ENCODE measurements around the gene CREB5. TPM values are rescaled to one million over a fixed set of nuclear protein-coding genes. Genes with fewer than 3 reads are reported as not detected.

CREB5 gene
- total RNA-seq, 2 donors from 2014 or later, result 0.53 to 2.6 TPM

DNA sequence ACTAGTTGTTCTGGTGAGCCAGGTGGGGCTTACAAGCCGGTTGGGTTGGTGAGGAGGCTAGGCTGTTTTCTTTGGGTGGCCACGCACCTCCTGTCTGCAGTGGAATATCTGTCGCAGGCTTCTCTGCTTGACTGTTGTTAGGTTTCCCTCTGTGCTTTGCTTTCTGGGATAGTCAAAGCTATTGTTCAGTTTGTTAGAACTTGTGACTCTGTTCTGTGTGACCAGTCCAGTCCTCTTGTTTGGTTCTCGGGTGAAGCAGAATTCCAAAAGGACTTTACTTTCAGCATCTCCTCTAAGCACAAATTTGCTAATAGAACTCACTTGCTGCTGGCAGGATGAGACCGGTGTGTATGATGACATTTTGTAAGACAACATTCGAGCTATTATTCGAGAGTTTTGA, 105.3 kb downstream of the CREB5 start:
- Mint-ChIP-seq H3K4me3 (no peak overlapping the region), H3K27me3 (ENCODE audit: insufficient read depth) (peaks cover 28% of the 10 kb centered on the region), H3K4me1 (peaks cover 32% of the 10 kb centered on the region), H3K36me3 (ENCODE audit: low read depth) (no peaks in the 10 kb centered on the region), H3K27ac (no peak overlapping the region), H3K9me3 (no peaks in the 10 kb centered on the region)
- H3K9ac ChIP-seq (ENCODE audit: extremely low read depth, low read length, poor library complexity, severe bottlenecking), result no peak overlapping the region
- peaks cover 6% of the 10 kb centered on the region for H3K4me1 ChIP-seq (ENCODE audit: control insufficient read depth, insufficient read depth, low read length)
- H3K27ac ChIP-seq (ENCODE audit: low read depth, low read length), result no peak overlapping the region
- no peak overlapping the region for H3K4me3 ChIP-seq (ENCODE audit: low read length)
- peaks cover 39% of the 10 kb centered on the region for H3K27me3 ChIP-seq (ENCODE audit: control insufficient read depth, insufficient read depth, low read length, poor library complexity, severe bottlenecking)
- no peaks in the 10 kb centered on the region for H3K9me3 ChIP-seq (ENCODE audit: control insufficient read depth, low read length)
- TF ChIP-seq, protein P1, sequence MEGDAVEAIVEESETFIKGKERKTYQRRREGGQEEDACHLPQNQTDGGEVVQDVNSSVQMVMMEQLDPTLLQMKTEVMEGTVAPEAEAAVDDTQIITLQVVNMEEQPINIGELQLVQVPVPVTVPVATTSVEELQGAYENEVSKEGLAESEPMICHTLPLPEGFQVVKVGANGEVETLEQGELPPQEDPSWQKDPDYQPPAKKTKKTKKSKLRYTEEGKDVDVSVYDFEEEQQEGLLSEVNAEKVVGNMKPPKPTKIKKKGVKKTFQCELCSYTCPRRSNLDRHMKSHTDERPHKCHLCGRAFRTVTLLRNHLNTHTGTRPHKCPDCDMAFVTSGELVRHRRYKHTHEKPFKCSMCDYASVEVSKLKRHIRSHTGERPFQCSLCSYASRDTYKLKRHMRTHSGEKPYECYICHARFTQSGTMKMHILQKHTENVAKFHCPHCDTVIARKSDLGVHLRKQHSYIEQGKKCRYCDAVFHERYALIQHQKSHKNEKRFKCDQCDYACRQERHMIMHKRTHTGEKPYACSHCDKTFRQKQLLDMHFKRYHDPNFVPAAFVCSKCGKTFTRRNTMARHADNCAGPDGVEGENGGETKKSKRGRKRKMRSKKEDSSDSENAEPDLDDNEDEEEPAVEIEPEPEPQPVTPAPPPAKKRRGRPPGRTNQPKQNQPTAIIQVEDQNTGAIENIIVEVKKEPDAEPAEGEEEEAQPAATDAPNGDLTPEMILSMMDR (conservative IDR thresholded peaks at IDR 0.05), result no peak
- WGBS, 2 experiments (ENCODE audit: insufficient coverage in 1 of 2, insufficient read length in 1 of 2), result 93 to 94% methylated on average over 5 to 7 of the region's 7 CpGs
- DNase-seq, result no peak
- no peaks in the 10 kb centered on the region for H3K36me3 ChIP-seq (ENCODE audit: control insufficient read depth, insufficient read depth, low read length)

DNA sequence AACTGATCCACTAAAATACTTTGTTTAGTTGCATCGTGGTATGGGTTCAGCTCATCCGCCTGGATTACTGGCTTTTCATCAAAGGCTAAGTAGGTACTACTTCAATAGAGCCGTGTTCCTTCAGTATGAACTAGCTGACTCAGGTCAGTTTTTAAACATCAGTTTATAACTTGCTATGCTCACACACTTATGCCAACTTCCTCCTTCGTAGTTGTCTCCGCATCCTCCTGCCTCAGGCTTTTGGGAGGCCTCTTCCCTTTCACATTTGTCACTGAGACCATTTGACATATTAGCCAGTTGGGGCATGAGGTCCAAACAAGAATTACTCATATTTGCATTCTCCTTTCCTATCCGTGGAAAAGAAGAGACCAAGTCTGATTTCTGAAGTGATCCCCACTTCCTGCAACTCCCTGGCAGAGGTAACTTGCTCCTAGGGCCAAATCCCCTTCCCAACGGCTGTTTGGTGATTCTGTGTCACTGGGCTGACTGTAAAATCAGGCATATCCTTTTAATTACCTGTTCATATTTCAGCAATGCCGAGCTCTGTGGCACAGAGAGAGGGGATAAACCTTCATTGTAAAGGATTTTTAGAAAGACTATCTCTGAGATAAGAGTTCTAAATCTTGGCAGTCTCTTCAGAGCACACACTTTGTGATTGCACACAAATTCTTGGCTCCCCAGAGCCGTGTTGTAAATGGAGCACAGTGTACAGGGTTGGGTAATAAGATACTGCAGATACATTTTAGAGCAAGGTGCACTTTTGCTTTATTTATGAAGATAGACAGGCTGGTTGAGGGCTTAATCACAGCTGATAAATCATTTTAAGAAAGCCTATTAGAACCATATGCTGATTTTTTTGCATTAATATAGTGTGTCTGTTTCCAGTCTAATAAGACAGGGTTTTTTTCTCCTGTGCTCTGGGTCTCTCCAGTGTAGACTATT, 108.0 kb downstream of the CREB5 start:
- peaks cover 6% of the 10 kb centered on the region for H3K4me1 ChIP-seq (ENCODE audit: control insufficient read depth, insufficient read depth, low read length)
- no peaks in the 10 kb centered on the region for H3K9me3 Mint-ChIP-seq
- no peaks in the 10 kb centered on the region for H3K9me3 ChIP-seq (ENCODE audit: control insufficient read depth, low read length)
- H3K4me3 Mint-ChIP-seq, result no peak overlapping the region
- 89 to 92% methylated on average over 6 to 9 of the region's 9 CpGs for WGBS, 2 experiments (ENCODE audit: insufficient coverage in 1 of 2, insufficient read length in 1 of 2)
- H3K27ac Mint-ChIP-seq, result no peak overlapping the region
- H3K36me3 ChIP-seq (ENCODE audit: control insufficient read depth, insufficient read depth, low read length), result no peaks in the 10 kb centered on the region
- peaks cover 41% of the 10 kb centered on the region for H3K27me3 Mint-ChIP-seq (ENCODE audit: insufficient read depth)
- no peak for DNase-seq
- no peaks in the 10 kb centered on the region for H3K36me3 Mint-ChIP-seq (ENCODE audit: low read depth)
- H3K27me3 ChIP-seq (ENCODE audit: control insufficient read depth, insufficient read depth, low read length, poor library complexity, severe bottlenecking), result peaks cover 56% of the 10 kb centered on the region
- no peak overlapping the region for H3K27ac ChIP-seq (ENCODE audit: low read depth, low read length)
- no peak overlapping the region for H3K4me3 ChIP-seq (ENCODE audit: low read length)
- peaks cover 24% of the 10 kb centered on the region for H3K4me1 Mint-ChIP-seq
- TF ChIP-seq, protein P1 (conservative IDR thresholded peaks at IDR 0.05), result no peak
- no peak overlapping the region for H3K9ac ChIP-seq (ENCODE audit: extremely low read depth, low read length, poor library complexity, severe bottlenecking)

GRCh38 chr7:28524978-28525377, 112.7 kb downstream of the CREB5 start:
- no peak for DNase-seq
- WGBS, 2 experiments (ENCODE audit: insufficient coverage in 1 of 2, insufficient read length in 1 of 2), result 83 to 88% methylated on average over 1 to 3 of the region's 3 CpGs
- TF ChIP-seq, protein P1 (conservative IDR thresholded peaks at IDR 0.05), result no peak
- H3K4me3 ChIP-seq (ENCODE audit: low read length), result no peak overlapping the region
- no peaks in the 10 kb centered on the region for H3K9me3 ChIP-seq (ENCODE audit: control insufficient read depth, low read length)
- no peak overlapping the region for H3K27ac ChIP-seq (ENCODE audit: low read depth, low read length)
- Mint-ChIP-seq H3K36me3 (ENCODE audit: low read depth) (no peaks in the 10 kb centered on the region), H3K9me3 (no peaks in the 10 kb centered on the region), H3K4me1 (peaks cover 11% of the 10 kb centered on the region), H3K4me3 (no peak overlapping the region), H3K27me3 (ENCODE audit: insufficient read depth) (peaks cover 56% of the 10 kb centered on the region), H3K27ac (no peak overlapping the region)
- H3K36me3 ChIP-seq (ENCODE audit: control insufficient read depth, insufficient read depth, low read length), result no peaks in the 10 kb centered on the region
- H3K27me3 ChIP-seq (ENCODE audit: control insufficient read depth, insufficient read depth, low read length, poor library complexity, severe bottlenecking), result peaks cover 75% of the 10 kb centered on the region
- H3K4me1 ChIP-seq (ENCODE audit: control insufficient read depth, insufficient read depth, low read length), result peaks cover 3% of the 10 kb centered on the region
- H3K9ac ChIP-seq (ENCODE audit: extremely low read depth, low read length, poor library complexity, severe bottlenecking), result no peak overlapping the region
